ENCODE data around the gene AKAP8L.

DNA sequence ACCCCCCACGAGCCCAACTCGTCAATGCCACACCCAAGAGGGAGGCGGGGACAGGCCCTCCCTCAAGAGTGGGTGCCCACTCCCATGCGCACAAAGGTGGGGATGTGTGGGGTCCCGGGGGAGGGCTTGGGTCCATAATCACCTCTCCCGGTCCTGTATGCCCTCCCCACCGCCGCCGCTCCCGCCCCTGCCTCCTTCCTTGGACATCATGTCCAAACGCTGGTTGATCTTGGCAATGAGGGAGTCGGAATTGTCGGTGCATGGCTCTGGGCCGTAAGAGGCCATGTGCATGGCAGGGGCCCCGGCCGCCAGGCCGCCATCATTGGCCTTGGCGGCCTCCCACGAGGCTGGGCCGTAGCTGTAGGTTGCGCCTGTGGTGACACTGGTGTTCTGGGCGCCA, 45.1 kb downstream of the AKAP8L start:
- TF ChIP-seq, protein P1, sequence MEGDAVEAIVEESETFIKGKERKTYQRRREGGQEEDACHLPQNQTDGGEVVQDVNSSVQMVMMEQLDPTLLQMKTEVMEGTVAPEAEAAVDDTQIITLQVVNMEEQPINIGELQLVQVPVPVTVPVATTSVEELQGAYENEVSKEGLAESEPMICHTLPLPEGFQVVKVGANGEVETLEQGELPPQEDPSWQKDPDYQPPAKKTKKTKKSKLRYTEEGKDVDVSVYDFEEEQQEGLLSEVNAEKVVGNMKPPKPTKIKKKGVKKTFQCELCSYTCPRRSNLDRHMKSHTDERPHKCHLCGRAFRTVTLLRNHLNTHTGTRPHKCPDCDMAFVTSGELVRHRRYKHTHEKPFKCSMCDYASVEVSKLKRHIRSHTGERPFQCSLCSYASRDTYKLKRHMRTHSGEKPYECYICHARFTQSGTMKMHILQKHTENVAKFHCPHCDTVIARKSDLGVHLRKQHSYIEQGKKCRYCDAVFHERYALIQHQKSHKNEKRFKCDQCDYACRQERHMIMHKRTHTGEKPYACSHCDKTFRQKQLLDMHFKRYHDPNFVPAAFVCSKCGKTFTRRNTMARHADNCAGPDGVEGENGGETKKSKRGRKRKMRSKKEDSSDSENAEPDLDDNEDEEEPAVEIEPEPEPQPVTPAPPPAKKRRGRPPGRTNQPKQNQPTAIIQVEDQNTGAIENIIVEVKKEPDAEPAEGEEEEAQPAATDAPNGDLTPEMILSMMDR (IDR thresholded peaks at IDR 0.05), result no peak
- no peak for TF ChIP-seq E2F4 (CRISPR knock-in tag; IDR thresholded peaks at IDR 0.05; ENCODE audit: borderline replicate concordance, low read depth)
- TF ChIP-seq ESRRA (CRISPR knock-in tag; IDR thresholded peaks at IDR 0.05; ENCODE audit: borderline replicate concordance), result no peak
- no peak for TF ChIP-seq ELF4 (CRISPR knock-in tag; IDR thresholded peaks at IDR 0.05; ENCODE audit: low read depth)
- no peak for TF ChIP-seq ZNF512 (CRISPR knock-in tag; IDR thresholded peaks at IDR 0.05; ENCODE audit: borderline replicate concordance)
- no peak for TF ChIP-seq ZNF219 (CRISPR knock-in tag; IDR thresholded peaks at IDR 0.05; ENCODE audit: borderline replicate concordance)
- TF ChIP-seq ZBTB43 (CRISPR knock-in tag; IDR thresholded peaks at IDR 0.05), result no peak
